Measurements from ENCODE around the gene INTS7. TPM values are rescaled to one million over a fixed set of nuclear protein-coding genes. Genes with fewer than 3 reads are reported as not detected.
A peak's percentile ranks its signal among the peaks of the same experiment; 100 is the strongest.

Gene INTS7
- total RNA-seq, 3 donors from 2014 or later = 13.3 to 16.0 (median 13.3) TPM

DNA sequence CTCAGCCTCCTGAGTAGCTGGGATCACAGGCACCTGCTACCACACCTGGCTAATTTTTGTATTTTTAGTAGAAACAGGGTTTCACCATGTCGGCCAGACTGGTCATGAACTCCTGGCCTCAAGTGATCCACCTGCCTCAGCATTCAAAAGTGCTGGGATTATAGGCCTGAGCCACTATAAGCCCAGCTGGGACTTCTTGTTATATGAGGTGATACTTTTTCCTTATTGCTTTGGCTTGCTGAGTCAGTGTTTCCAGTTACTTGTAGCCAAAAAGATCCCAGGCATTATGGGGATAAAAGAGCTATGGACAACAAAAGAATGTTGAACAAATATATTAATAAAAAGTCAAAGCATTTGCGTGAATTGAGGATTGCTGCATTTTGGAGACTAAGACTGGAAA is 134.9 kb downstream of the INTS7 start:
- ATAC-seq = peak; percentile 78
- intact Hi-C loops (cut with DNase I, micrococcal nuclease) = no loop called here
- Histone ChIP-seq H3K4me3 (no peak overlapping the region), H3K4me1 (ENCODE audit: low read depth) (peaks cover 5% of the 10 kb centered on the region), H3K9me3 (no peaks in the 10 kb centered on the region), H3K36me3 (ENCODE audit: low read depth) (no peaks in the 10 kb centered on the region)
- TF ChIP-seq CTCF (IDR thresholded peaks at IDR 0.05) = no peak
- peak in 1 of 3 donors; percentile 31 for DNase-seq

- Histone ChIP-seq H3K4me3 (no peak overlapping the region), H3K36me3 (ENCODE audit: low read depth) (no peaks in the 10 kb centered on the region), H3K4me1 (ENCODE audit: low read depth) (no peaks in the 10 kb centered on the region), H3K9me3 (no peaks in the 10 kb centered on the region)
- no peak for TF ChIP-seq CTCF (IDR thresholded peaks at IDR 0.05)
- no peak for ATAC-seq
- no peak for DNase-seq
- intact Hi-C loops (cut with DNase I, micrococcal nuclease) = no loop called here
These were observed 138.4 kb downstream of the INTS7 start for GRCh38 chr1:211896958-211897357.

GRCh38 chr1:211895126-211895759 is 140.1 kb downstream of the INTS7 start:
- DNase-seq (no peak), ATAC-seq (peak; percentile 64)
- intact Hi-C loops (cut with DNase I, micrococcal nuclease) = no loop called here
- TF ChIP-seq CTCF (IDR thresholded peaks at IDR 0.05) = no peak
- H3K9me3 ChIP-seq = no peaks in the 10 kb centered on the region
- no peaks in the 10 kb centered on the region for H3K4me1 ChIP-seq (ENCODE audit: low read depth)
- no peak overlapping the region for H3K4me3 ChIP-seq
- H3K36me3 ChIP-seq (ENCODE audit: low read depth) = no peaks in the 10 kb centered on the region

- no peak for ATAC-seq
- H3K4me3 ChIP-seq = no peak overlapping the region
- no peaks in the 10 kb centered on the region for H3K4me1 ChIP-seq (ENCODE audit: low read depth)
- H3K9me3 ChIP-seq = no peaks in the 10 kb centered on the region
- intact Hi-C loops (cut with DNase I, micrococcal nuclease) = no loop called here
- TF ChIP-seq CTCF (IDR thresholded peaks at IDR 0.05) = no peak
- no peak for DNase-seq
- H3K36me3 ChIP-seq (ENCODE audit: low read depth) = no peaks in the 10 kb centered on the region
These were observed 141.0 kb downstream of the INTS7 start for GRCh38 chr1:211894312-211894711.

GRCh38 chr1:211893260-211893659 is 142.1 kb downstream of the INTS7 start:
- intact Hi-C loops (cut with DNase I, micrococcal nuclease) = no loop called here
- Histone ChIP-seq H3K4me1 (ENCODE audit: low read depth) (no peaks in the 10 kb centered on the region), H3K36me3 (ENCODE audit: low read depth) (no peaks in the 10 kb centered on the region), H3K4me3 (no peak overlapping the region), H3K9me3 (no peaks in the 10 kb centered on the region)
- TF ChIP-seq CTCF (IDR thresholded peaks at IDR 0.05) = no peak
- no peak for DNase-seq
- no peak for ATAC-seq

- no peak for TF ChIP-seq CTCF (IDR thresholded peaks at IDR 0.05)
- Histone ChIP-seq H3K36me3 (ENCODE audit: low read depth) (no peaks in the 10 kb centered on the region), H3K4me3 (no peak overlapping the region), H3K4me1 (ENCODE audit: low read depth) (no peaks in the 10 kb centered on the region), H3K9me3 (no peaks in the 10 kb centered on the region)
- intact Hi-C loops (cut with DNase I, micrococcal nuclease) = no loop called here
- DNase-seq = no peak
- no peak for ATAC-seq
These were observed 142.8 kb downstream of the INTS7 start for GRCh38 chr1:211892577-211892976.
